Endothelial cell of umbilical vein (primary cell): ENCODE results near the gene TMEM81. TPM values are rescaled to one million over a fixed set of nuclear protein-coding genes. Genes with fewer than 3 reads are reported as not detected.

Experiments used
- BruUV-seq: library from RNA; stranded (reverse); fragments of 400-500 nt; replicated peaks from 2 replicates; lab custom pipeline; 2021; lab: Mats Ljungman, UMichigan
- CTCF ChIA-PET: fragments of 300-600, 350-600 bp; sonication (Branson Sonifier 250); formaldehyde crosslinking; loops from one replicate; lab custom pipeline; 2021; ENCODE audit warnings: antibody characterized with exemption, inconsistent platforms; lab: Charles Lee
- POLR2A ChIA-PET: fragments of 300-600, 350-600 bp; sonication (Branson Sonifier 250); formaldehyde crosslinking; loops from one replicate; lab custom pipeline; 2021; ENCODE audit warnings: antibody characterized with exemption, inconsistent platforms; lab: Charles Lee
- DNase-seq: peaks from one replicate; pipeline ENCODE4 v3.0.0-alpha.2; 2011; ENCODE audit warnings: low read depth, low spot score
- FAIRE-seq: peaks from 2 replicates; lab custom pipeline; 2011; peaks lifted over from hg19 to GRCh38; lab: Jason Lieb, UNC
- H2AFZ ChIP-seq: 2 replicates; pipeline ENCODE4 v1.6.0; 2012; ENCODE audit warnings: low read depth, low read length, control low read depth, inconsistent platforms
- H3K27ac ChIP-seq: 2 replicates; pipeline ENCODE4 v1.5.1; 2011; ENCODE audit warnings: low read depth, mild to moderate bottlenecking, control low read depth, low read length, moderate library complexity; ENCODE audit not compliant: insufficient read depth
- H3K27me3 ChIP-seq, 2 experiments: 2 replicates each; pipeline versions ENCODE4 v1.6.0 to v1.6.1; 2011; ENCODE audit warnings: low read length in 2 of 2, mixed read lengths in 1 of 2; ENCODE audit not compliant: control insufficient read depth in 2 of 2, insufficient read depth in 2 of 2
- H3K36me3 ChIP-seq, 2 experiments: 2 replicates in 1 of 2; 3 replicates in 1 of 2; pipeline ENCODE4 v1.5.1; 2011; ENCODE audit warnings: low read length in 2 of 2, mild to moderate bottlenecking in 1 of 2, moderate library complexity in 1 of 2; ENCODE audit not compliant: control insufficient read depth in 2 of 2, insufficient read depth in 2 of 2; ENCODE audit errors: extremely low read depth in 1 of 2
- H3K4me1 ChIP-seq: 3 replicates; pipeline ENCODE4 v1.5.1; 2011; ENCODE audit warnings: mild to moderate bottlenecking, low read length; ENCODE audit not compliant: control insufficient read depth, insufficient read depth; ENCODE audit errors: extremely low read depth
- H3K4me2 ChIP-seq: 2 replicates; pipeline ENCODE4 v1.6.1; 2011; ENCODE audit warnings: low read length, control low read depth, mixed read lengths; ENCODE audit not compliant: insufficient read depth
- H3K4me3 ChIP-seq, 3 experiments: fragments of 200-600 bp in 1 of 3; sonication (generic), shearing (Covaris generic) in 1 of 3; replicated peaks in 1 of 3; 2 replicates each; pipeline ENCODE4 v1.5.1; 2011 to 2016; ENCODE audit warnings: control low read depth in 3 of 3, low read length in 3 of 3, mild to moderate bottlenecking in 2 of 3, inconsistent platforms in 1 of 3, low read depth in 1 of 3, moderate library complexity in 1 of 3; ENCODE audit not compliant: insufficient read depth in 1 of 3
- H3K79me2 ChIP-seq: 2 replicates; pipeline ENCODE4 v1.6.0; 2012; ENCODE audit warnings: low read length, inconsistent platforms; ENCODE audit not compliant: control insufficient read depth, insufficient read depth
- H3K9ac ChIP-seq: replicated peaks from 2 replicates; pipeline ENCODE3; 2011; ENCODE audit warnings: low read length, control low read depth; ENCODE audit not compliant: insufficient read depth; ENCODE audit errors: extremely low read depth
- H3K9me1 ChIP-seq: replicated peaks from 3 replicates; pipeline ENCODE4 v1.6.0; 2011; ENCODE audit warnings: mild to moderate bottlenecking, low read length; ENCODE audit not compliant: control insufficient read depth, insufficient read depth; ENCODE audit errors: extremely low read depth
- H3K9me3 ChIP-seq: replicated peaks from 2 replicates; pipeline ENCODE4 v1.5.1; 2012; ENCODE audit warnings: low read length, inconsistent platforms; ENCODE audit not compliant: control insufficient read depth, insufficient read depth
- H4K20me1 ChIP-seq: replicated peaks from 2 replicates; pipeline ENCODE3; 2011; ENCODE audit warnings: mild to moderate bottlenecking, low read length; ENCODE audit not compliant: control insufficient read depth, insufficient read depth; ENCODE audit errors: extremely low read depth
- EZH2 ChIP-seq: IDR thresholded peaks from 2 replicates; pipeline ENCODE4 v1.6.1; 2012; ENCODE audit warnings: borderline replicate concordance, low read depth, mild to moderate bottlenecking, moderate library complexity, low read length, inconsistent platforms; ENCODE audit not compliant: severe bottlenecking
- FOS ChIP-seq: IDR thresholded peaks from 2 replicates; pipeline ENCODE4 v1.6.1; 2011; ENCODE audit warnings: mild to moderate bottlenecking, low read length, moderate library complexity, borderline replicate concordance; ENCODE audit not compliant: insufficient read depth
- GATA2 ChIP-seq: IDR thresholded peaks from 2 replicates; pipeline ENCODE4 v1.7.0; 2011; ENCODE audit warnings: low read depth, mild to moderate bottlenecking, moderate library complexity, mixed read lengths, low read length; ENCODE audit not compliant: insufficient read length, insufficient read depth
- JUN ChIP-seq: IDR thresholded peaks from 2 replicates; pipeline ENCODE4 v1.6.1; 2011; ENCODE audit warnings: borderline replicate concordance, low read depth; ENCODE audit not compliant: insufficient read length, insufficient read depth
- MYC ChIP-seq: IDR thresholded peaks from one replicate; pipeline ENCODE4 v1.6.1; 2011; ENCODE audit warnings: mild to moderate bottlenecking, low read depth, low read length
- POLR2A ChIP-seq: IDR thresholded peaks from 2 replicates; pipeline ENCODE4 v1.6.1; 2012; ENCODE audit warnings: low read depth, mild to moderate bottlenecking, control low read depth, low read length
- POLR2AphosphoS5 ChIP-seq: IDR thresholded peaks from 2 replicates; pipeline ENCODE4 v1.6.1; 2012; ENCODE audit warnings: low read depth, mild to moderate bottlenecking, control low read depth, low read length, moderate library complexity; ENCODE audit not compliant: insufficient read depth
- dilution Hi-C: fragments of 300-500 bp; cut with MboI; formaldehyde crosslinking; loops from one replicate; pipeline ENCODE4 v1.15.0; 2019; ENCODE audit warnings: low sequenced_read_pairs; ENCODE audit not compliant: extremely low pct_ligation_motif_present
- intact Hi-C: fragments of 100-400 bp; cut with micrococcal nuclease; formaldehyde crosslinking; loops from one replicate; pipeline ENCODE4 v1.10.0; 2022
- polyA plus RNA-seq, 4 experiments: library from polyadenylated mRNA; depleted of rRNA in 3 of 4; stranded (reverse) in 3 of 4; unstranded in 1 of 4; fragments of >200 nt; gene quantifications; 2 replicates each; pipeline versions ENCODE4 v1.2.1 to v1.2.3, GENCODE V29; 2011 to 2012; ENCODE audit warnings: missing spikeins in 1 of 4
- total RNA-seq: library from RNA; stranded (reverse); gene quantifications from 2 replicates; pipeline ENCODE4 v1.2.3, GENCODE V29; 2021
- TF ChIP-seq, protein P1 (sequence below): IDR thresholded peaks from 2 replicates; pipeline ENCODE4 v1.6.1; 2011; ENCODE audit not compliant: insufficient read depth, insufficient read length
- TF ChIP-seq, protein P2 (sequence below), 2 donors: IDR thresholded peaks; 1 replicate in 1 of 2; 2 replicates in 1 of 2; pipeline ENCODE4 v1.5.1; 2011; ENCODE audit warnings: low read length in 2 of 2, mild to moderate bottlenecking in 2 of 2, moderate library complexity in 2 of 2, control low read depth in 1 of 2, inconsistent platforms in 1 of 2, low read depth in 1 of 2; ENCODE audit not compliant: insufficient read depth in 1 of 2; ENCODE audit errors: extremely low read depth in 1 of 2

Gene TMEM81
- total and polyA plus RNA-seq, 2 donors (not counting 3 experiments of a cell fraction or from before 2014, with no cell fraction given) = 1.5 to 2.9 TPM

GRCh38 chr1:205095422-205095821, 11.2 kb upstream of the TMEM81 start:
- intact Hi-C loops (no loop called here), dilution Hi-C loops (no loop called here)
- FAIRE-seq = no peak
- ChIA-PET CTCF (interaction anchor here (1.0 to 1.2 kb wide), 2 partner anchors 34 to 160 kb away, joined by 4 to 5 read pairs; no protein-coding TSS in a partner anchor), POLR2A (no interaction called here)
- BruUV-seq = no TSS peak
- Histone ChIP-seq H3K27ac (no peak overlapping the region), H3K9ac (no peak overlapping the region), H3K36me3 (peaks cover 20 to 28% of the 10 kb centered on the region in 2 experiments), H3K4me1 (no peaks in the 10 kb centered on the region), H3K79me2 (no peaks in the 10 kb centered on the region), H3K4me3 (no peak overlapping the region), H3K9me1 (no peaks in the 10 kb centered on the region), H3K27me3 (no peaks in the 10 kb centered on the region), H3K4me2 (no peak overlapping the region), H2AFZ (no peak overlapping the region), H3K9me3 (no peaks in the 10 kb centered on the region), H4K20me1 (no peaks in the 10 kb centered on the region)
- TF ChIP-seq, protein P1, sequence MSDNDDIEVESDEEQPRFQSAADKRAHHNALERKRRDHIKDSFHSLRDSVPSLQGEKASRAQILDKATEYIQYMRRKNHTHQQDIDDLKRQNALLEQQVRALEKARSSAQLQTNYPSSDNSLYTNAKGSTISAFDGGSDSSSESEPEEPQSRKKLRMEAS = no peak
- TF ChIP-seq, protein P2, sequence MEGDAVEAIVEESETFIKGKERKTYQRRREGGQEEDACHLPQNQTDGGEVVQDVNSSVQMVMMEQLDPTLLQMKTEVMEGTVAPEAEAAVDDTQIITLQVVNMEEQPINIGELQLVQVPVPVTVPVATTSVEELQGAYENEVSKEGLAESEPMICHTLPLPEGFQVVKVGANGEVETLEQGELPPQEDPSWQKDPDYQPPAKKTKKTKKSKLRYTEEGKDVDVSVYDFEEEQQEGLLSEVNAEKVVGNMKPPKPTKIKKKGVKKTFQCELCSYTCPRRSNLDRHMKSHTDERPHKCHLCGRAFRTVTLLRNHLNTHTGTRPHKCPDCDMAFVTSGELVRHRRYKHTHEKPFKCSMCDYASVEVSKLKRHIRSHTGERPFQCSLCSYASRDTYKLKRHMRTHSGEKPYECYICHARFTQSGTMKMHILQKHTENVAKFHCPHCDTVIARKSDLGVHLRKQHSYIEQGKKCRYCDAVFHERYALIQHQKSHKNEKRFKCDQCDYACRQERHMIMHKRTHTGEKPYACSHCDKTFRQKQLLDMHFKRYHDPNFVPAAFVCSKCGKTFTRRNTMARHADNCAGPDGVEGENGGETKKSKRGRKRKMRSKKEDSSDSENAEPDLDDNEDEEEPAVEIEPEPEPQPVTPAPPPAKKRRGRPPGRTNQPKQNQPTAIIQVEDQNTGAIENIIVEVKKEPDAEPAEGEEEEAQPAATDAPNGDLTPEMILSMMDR (IDR thresholded peaks at IDR 0.05; ENCODE audit: extremely low read depth in 1 of 2, insufficient read depth in 1 of 2, low read depth in 1 of 2, low read length in 2 of 2) = no peak
- TF ChIP-seq MYC (no peak), JUN (no peak), POLR2A (no peak), GATA2 (no peak), FOS (no peak), POLR2AphosphoS5 (no peak), EZH2 (no peak)
- DNase-seq = no peak
